OCI-LY1 (cell line): Measurements from ENCODE around the gene EHF.

Experiments
- H2AFZ ChIP-seq: fragments of 200-600 bp; sonication (generic), shearing (Covaris generic); 2 replicates; pipeline ENCODE4 v1.6.0; 2014; ENCODE audit warnings: antibody characterized with exemption, mild to moderate bottlenecking, low read length
- H3F3A ChIP-seq: fragments of 200-600 bp; sonication (generic), shearing (Covaris generic); 2 replicates; pipeline ENCODE4 v1.6.0; 2014; ENCODE audit warnings: mild to moderate bottlenecking, antibody characterized with exemption, low read length, moderate library complexity; ENCODE audit not compliant: insufficient read depth
- H3K27ac ChIP-seq: fragments of 200-600 bp; sonication (generic); 2 replicates; pipeline ENCODE4 v1.5.1; 2014; ENCODE audit warnings: low read length, mixed run types, mild to moderate bottlenecking, low read depth; ENCODE audit not compliant: poor library complexity, severe bottlenecking
- H3K27me3 ChIP-seq: fragments of 200-600 bp; sonication (generic); 2 replicates; pipeline ENCODE4 v1.6.0; 2014; ENCODE audit warnings: antibody characterized with exemption, mild to moderate bottlenecking, low read length, moderate library complexity; ENCODE audit not compliant: insufficient read depth
- H3K36me3 ChIP-seq: fragments of 200-600 bp; sonication (generic); 2 replicates; pipeline ENCODE4 v1.6.1; 2014; ENCODE audit warnings: mild to moderate bottlenecking, antibody characterized with exemption, low read length, moderate library complexity, mixed read lengths; ENCODE audit not compliant: insufficient read depth
- H3K4me1 ChIP-seq: fragments of 200-600 bp; sonication (generic); 2 replicates; pipeline ENCODE4 v1.5.1; 2014; ENCODE audit warnings: mild to moderate bottlenecking, low read length, moderate library complexity; ENCODE audit not compliant: insufficient read depth, severe bottlenecking
- H3K4me2 ChIP-seq: fragments of 200-600 bp; sonication (generic), shearing (Covaris generic); 2 replicates; pipeline ENCODE4 v1.6.1; 2014; ENCODE audit warnings: low read length
- H3K4me3 ChIP-seq: fragments of 200-600 bp; sonication (generic); 2 replicates; pipeline ENCODE4 v1.5.1; 2014; ENCODE audit warnings: low read length, low read depth, mild to moderate bottlenecking, mixed read lengths; ENCODE audit not compliant: poor library complexity, severe bottlenecking
- H3K79me2 ChIP-seq: fragments of 200-600 bp; shearing (Covaris generic); 2 replicates; pipeline ENCODE4 v1.6.1; 2016; ENCODE audit warnings: mixed run types, low read length, mixed read lengths; ENCODE audit not compliant: insufficient read depth
- H3K9ac ChIP-seq: fragments of 200-600 bp; sonication (generic), shearing (Covaris generic); 2 replicates; pipeline ENCODE4 v1.6.1; 2014; ENCODE audit warnings: mild to moderate bottlenecking, low read length, mixed read lengths
- H3K9me2 ChIP-seq: fragments of 200-600 bp; sonication (generic), shearing (Covaris generic); 2 replicates; pipeline ENCODE4 v1.6.1; 2014; ENCODE audit warnings: low read depth, mild to moderate bottlenecking, low read length, mixed read lengths
- H3K9me3 ChIP-seq: fragments of 200-600 bp; shearing (Covaris generic); 2 replicates; pipeline ENCODE4 v1.6.1; 2014; ENCODE audit warnings: low read length, mixed read lengths
- H4K20me1 ChIP-seq: fragments of 200-600 bp; sonication (generic), shearing (Covaris generic); 2 replicates; pipeline ENCODE4 v1.6.0; 2016; ENCODE audit warnings: mild to moderate bottlenecking, low read length; ENCODE audit not compliant: insufficient read depth
- EZH2 ChIP-seq: fragments of 200-600 bp; sonication (generic), shearing (Covaris generic); IDR thresholded peaks from 2 replicates; pipeline ENCODE4 v1.8.0; 2017; ENCODE audit warnings: borderline replicate concordance, mixed run types, mild to moderate bottlenecking, antibody characterized with exemption, low read length, moderate library complexity, mixed read lengths
- TF ChIP-seq, protein P1 (sequence below): fragments of 200-600 bp; sonication (generic), shearing (Covaris generic); IDR thresholded peaks from 2 replicates; pipeline ENCODE4 v1.5.1; 2017; ENCODE audit warnings: mild to moderate bottlenecking, antibody characterized with exemption, low read length, moderate library complexity, mixed read lengths

The EHF gene

DNA sequence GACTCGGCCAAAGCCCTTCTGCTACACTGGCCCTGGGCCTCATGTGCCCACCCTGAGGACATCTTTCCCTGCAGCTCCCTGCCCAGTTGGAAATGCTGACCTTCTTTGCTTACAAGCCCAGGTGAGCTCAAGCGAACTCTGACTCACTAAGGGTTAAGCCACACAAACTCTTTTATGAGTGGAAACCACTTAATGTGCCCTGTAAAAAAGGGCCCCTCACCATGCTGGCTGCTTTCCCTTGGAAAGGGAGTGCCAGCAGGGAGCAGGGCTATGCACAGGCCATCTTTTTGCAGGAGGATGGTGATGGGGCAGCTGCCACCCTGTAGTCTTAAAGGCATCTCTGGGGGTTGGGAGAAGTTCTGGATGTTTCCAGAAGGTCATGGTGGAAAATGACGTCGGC, 18.7 kb downstream of the EHF start:
- no peak overlapping the region for H3K27ac ChIP-seq

DNA sequence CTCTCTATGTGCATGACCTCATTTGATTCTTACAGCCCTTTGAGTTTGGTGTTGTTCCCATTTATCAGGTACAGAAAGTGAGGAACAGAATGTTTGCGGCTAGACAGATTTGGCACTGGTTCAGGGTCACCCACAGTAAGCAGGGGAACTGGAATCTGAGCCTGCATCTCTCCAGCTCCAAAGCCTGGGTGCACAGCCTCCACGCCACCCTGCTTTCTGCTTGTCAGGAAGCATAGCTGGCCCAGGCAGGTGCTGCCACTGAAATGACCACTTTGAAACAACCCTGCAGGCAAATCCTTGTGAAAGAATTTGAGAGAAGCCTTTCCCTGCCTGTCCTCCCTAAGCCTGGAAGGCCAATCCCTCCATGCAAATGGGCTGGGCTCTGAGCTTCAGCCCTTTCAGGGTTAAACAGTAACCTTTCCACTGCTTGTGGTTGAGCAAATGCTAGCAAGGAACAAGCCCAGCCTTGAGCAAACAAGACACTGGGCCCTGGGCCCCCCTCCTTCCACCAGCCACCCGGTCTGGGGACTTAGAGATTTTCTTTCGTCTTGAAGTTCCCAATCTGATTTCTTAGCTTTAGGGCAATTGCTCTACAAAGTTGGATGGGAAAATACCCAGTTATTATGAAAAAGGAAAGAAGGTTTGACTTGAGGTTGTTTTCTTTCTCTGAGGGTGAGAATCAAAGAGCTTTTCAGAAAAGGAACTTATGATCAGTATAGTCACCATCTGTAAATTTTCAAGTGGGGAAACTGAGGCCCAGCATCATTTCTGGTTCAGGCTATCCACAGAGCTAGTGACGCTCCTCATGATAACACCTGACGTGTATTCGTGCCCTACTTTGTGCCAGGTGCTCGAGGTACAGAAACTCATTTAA, 19.4 kb downstream of the EHF start:
- H3K9me3 ChIP-seq: no peaks in the 10 kb centered on the region
- no peak overlapping the region for H3K4me3 ChIP-seq
- no peak overlapping the region for H3K27ac ChIP-seq
- TF ChIP-seq, protein P1, sequence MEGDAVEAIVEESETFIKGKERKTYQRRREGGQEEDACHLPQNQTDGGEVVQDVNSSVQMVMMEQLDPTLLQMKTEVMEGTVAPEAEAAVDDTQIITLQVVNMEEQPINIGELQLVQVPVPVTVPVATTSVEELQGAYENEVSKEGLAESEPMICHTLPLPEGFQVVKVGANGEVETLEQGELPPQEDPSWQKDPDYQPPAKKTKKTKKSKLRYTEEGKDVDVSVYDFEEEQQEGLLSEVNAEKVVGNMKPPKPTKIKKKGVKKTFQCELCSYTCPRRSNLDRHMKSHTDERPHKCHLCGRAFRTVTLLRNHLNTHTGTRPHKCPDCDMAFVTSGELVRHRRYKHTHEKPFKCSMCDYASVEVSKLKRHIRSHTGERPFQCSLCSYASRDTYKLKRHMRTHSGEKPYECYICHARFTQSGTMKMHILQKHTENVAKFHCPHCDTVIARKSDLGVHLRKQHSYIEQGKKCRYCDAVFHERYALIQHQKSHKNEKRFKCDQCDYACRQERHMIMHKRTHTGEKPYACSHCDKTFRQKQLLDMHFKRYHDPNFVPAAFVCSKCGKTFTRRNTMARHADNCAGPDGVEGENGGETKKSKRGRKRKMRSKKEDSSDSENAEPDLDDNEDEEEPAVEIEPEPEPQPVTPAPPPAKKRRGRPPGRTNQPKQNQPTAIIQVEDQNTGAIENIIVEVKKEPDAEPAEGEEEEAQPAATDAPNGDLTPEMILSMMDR: no peak
- TF ChIP-seq EZH2: no peak
- no peak overlapping the region for H3K9ac ChIP-seq
- H3K4me2 ChIP-seq: no peak overlapping the region
- H3K4me1 ChIP-seq: no peaks in the 10 kb centered on the region
- no peaks in the 10 kb centered on the region for H3K36me3 ChIP-seq
- H4K20me1 ChIP-seq: no peaks in the 10 kb centered on the region
- no peaks in the 10 kb centered on the region for H3K9me2 ChIP-seq
- H2AFZ ChIP-seq: no peak overlapping the region
- H3K79me2 ChIP-seq: no peaks in the 10 kb centered on the region
- H3K27me3 ChIP-seq: no peaks in the 10 kb centered on the region
- H3F3A ChIP-seq: no peaks in the 10 kb centered on the region

More for the DNA sequence above, 18.7 kb downstream of the EHF start:
- no peaks in the 10 kb centered on the region for H3K36me3 ChIP-seq
- H3K9me3 ChIP-seq: no peaks in the 10 kb centered on the region
- no peaks in the 10 kb centered on the region for H3K27me3 ChIP-seq
- no peak overlapping the region for H3K9ac ChIP-seq
- no peaks in the 10 kb centered on the region for H3K4me1 ChIP-seq
- H3K4me3 ChIP-seq: no peak overlapping the region
- no peak overlapping the region for H2AFZ ChIP-seq
- no peaks in the 10 kb centered on the region for H3K9me2 ChIP-seq
- no peaks in the 10 kb centered on the region for H3F3A ChIP-seq
- H3K4me2 ChIP-seq: no peak overlapping the region
- H4K20me1 ChIP-seq: no peaks in the 10 kb centered on the region
- no peaks in the 10 kb centered on the region for H3K79me2 ChIP-seq
- no peak for TF ChIP-seq EZH2
- TF ChIP-seq, protein P1: no peak

DNA sequence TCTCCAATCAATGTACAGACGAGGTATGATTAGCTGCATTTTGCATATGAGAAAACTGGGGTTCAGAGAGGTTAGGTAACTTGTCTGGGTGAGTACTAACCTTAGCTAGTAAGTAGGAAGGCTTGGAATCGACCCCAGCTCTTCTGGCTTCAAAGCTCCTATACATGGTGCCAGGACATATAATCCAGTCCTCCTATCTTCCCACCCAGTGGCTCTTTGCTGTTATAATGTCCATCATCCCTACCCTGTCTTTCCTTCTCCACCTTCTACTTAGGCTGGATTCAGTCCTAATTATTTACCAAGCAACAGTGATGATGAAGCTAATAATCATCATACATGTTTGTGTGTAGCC, 20.0 kb downstream of the EHF start:
- Histone ChIP-seq H3K27ac (no peak overlapping the region), H3K79me2 (no peaks in the 10 kb centered on the region), H3K4me3 (no peak overlapping the region)

More for the DNA sequence above, 20.0 kb downstream of the EHF start:
- Histone ChIP-seq H3K27me3 (no peaks in the 10 kb centered on the region), H4K20me1 (no peaks in the 10 kb centered on the region), H3K4me2 (no peak overlapping the region), H2AFZ (no peak overlapping the region), H3K36me3 (no peaks in the 10 kb centered on the region), H3K4me1 (no peaks in the 10 kb centered on the region), H3K9me2 (no peaks in the 10 kb centered on the region), H3K9me3 (no peaks in the 10 kb centered on the region), H3F3A (no peaks in the 10 kb centered on the region), H3K9ac (no peak overlapping the region)
- TF ChIP-seq, protein P1: no peak
